HL-60 (cell line): ENCODE measurements around the gene FGD5.

Experiments
- POLR2AphosphoS5 ChIP-seq: IDR thresholded peaks from 2 replicates; pipeline ENCODE4 v1.6.1; 2012; ENCODE audit warnings: low read depth
- TF ChIP-seq, protein P1 (sequence below): IDR thresholded peaks from one replicate; pipeline ENCODE4 v1.5.1; 2011; ENCODE audit warnings: low read length, control low read depth, inconsistent platforms; ENCODE audit not compliant: insufficient read depth
- TF ChIP-seq, protein P2 (sequence below): IDR thresholded peaks from 2 replicates; pipeline ENCODE4 v1.6.1; 2012; ENCODE audit warnings: low read depth; ENCODE audit not compliant: insufficient replicate concordance

DNA sequence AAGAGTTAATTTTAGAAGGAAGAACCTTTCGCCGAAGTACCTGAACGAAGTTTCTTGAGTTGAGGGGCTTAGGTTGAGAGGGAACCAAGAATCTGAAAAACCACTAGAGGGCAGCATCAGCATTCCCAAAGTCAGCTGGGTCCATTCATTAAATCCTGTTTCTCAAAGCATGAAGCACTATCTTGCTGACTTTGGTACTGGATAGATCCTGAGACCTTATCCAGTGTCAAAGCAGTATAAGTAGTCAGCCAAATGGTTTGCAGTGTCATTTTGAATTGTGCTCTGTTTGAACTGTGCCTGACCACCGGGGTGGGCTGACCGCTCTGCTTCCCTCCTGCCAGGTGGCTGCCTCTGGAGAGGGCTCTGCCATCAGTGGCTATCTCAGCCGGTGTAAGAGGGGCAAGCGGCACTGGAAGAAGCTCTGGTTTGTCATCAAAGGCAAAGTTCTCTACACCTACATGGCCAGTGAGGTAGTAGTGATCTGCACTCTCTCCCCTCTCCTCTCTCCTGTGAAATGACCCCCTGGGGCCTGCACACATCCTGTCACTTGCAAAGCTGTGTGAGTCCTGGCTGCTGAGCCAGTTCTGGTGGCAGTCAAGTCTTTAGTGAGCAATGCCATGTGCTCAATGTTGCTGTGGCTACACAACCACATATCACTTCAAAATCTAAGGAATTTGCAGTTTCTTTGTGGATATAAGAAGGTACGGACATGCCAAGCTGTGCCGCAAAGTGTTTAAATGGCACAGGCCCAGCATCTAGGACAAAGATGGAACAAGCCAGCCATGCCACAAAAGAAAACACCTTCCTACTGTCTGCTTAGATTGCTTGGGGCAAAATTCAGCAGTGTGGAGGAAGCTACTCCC, 107.2 kb downstream of the FGD5 start:
- TF ChIP-seq, protein P1, sequence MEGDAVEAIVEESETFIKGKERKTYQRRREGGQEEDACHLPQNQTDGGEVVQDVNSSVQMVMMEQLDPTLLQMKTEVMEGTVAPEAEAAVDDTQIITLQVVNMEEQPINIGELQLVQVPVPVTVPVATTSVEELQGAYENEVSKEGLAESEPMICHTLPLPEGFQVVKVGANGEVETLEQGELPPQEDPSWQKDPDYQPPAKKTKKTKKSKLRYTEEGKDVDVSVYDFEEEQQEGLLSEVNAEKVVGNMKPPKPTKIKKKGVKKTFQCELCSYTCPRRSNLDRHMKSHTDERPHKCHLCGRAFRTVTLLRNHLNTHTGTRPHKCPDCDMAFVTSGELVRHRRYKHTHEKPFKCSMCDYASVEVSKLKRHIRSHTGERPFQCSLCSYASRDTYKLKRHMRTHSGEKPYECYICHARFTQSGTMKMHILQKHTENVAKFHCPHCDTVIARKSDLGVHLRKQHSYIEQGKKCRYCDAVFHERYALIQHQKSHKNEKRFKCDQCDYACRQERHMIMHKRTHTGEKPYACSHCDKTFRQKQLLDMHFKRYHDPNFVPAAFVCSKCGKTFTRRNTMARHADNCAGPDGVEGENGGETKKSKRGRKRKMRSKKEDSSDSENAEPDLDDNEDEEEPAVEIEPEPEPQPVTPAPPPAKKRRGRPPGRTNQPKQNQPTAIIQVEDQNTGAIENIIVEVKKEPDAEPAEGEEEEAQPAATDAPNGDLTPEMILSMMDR = peak; percentile 23
- TF ChIP-seq POLR2AphosphoS5 = no peak
- TF ChIP-seq, protein P2, sequence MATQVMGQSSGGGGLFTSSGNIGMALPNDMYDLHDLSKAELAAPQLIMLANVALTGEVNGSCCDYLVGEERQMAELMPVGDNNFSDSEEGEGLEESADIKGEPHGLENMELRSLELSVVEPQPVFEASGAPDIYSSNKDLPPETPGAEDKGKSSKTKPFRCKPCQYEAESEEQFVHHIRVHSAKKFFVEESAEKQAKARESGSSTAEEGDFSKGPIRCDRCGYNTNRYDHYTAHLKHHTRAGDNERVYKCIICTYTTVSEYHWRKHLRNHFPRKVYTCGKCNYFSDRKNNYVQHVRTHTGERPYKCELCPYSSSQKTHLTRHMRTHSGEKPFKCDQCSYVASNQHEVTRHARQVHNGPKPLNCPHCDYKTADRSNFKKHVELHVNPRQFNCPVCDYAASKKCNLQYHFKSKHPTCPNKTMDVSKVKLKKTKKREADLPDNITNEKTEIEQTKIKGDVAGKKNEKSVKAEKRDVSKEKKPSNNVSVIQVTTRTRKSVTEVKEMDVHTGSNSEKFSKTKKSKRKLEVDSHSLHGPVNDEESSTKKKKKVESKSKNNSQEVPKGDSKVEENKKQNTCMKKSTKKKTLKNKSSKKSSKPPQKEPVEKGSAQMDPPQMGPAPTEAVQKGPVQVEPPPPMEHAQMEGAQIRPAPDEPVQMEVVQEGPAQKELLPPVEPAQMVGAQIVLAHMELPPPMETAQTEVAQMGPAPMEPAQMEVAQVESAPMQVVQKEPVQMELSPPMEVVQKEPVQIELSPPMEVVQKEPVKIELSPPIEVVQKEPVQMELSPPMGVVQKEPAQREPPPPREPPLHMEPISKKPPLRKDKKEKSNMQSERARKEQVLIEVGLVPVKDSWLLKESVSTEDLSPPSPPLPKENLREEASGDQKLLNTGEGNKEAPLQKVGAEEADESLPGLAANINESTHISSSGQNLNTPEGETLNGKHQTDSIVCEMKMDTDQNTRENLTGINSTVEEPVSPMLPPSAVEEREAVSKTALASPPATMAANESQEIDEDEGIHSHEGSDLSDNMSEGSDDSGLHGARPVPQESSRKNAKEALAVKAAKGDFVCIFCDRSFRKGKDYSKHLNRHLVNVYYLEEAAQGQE = no peak
